ENCODE data around the gene HGFAC. TPM values are rescaled to one million over a fixed set of nuclear protein-coding genes. Genes with fewer than 3 reads are reported as not detected.

Gene HGFAC
- polyA plus RNA-seq, 1 donor, result 3.0 TPM

GRCh38 chr4:3475713-3476260 is 34.0 kb downstream of the HGFAC start:
- no peak for DNase-seq

- no peak for DNase-seq
Observed at GRCh38 chr4:3476341-3476747, 34.6 kb downstream of the HGFAC start.

GRCh38 chr4:3476936-3477749 is 35.4 kb downstream of the HGFAC start:
- DNase-seq, result no peak

DNA sequence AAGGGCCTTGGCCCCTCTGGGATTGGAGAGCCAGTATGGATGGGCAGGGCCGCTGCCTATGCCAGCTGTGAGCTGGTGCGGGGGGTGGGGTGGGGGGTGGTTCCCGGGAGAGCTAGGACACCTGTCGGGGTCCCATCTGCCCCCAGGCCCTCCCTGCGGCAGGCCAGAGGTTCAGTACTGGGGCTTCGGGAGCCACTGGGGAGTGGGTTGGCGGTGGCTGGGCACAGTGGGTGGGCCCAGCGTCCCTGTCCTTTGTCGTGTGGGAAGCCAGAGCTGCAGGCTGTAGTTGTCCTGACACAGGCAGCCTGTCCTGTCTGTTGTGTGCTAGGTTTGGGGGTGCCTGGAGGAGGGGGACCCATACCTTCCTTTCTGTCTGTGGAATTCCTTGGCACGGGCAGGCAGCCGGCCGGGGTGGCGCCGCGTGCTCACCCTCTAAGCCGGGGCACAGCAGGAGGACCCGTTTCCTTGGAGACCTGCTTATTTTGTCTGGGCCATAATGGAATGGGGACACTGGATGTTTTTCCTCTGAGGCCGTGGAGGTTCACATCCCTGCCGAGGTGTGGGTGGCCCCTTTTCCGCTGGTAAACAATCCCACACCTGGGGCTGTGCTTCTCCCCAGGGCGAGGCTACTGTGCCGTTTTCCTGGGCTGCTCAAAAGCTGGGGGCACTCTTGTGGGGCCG is 36.1 kb downstream of the HGFAC start:
- DNase-seq, result no peak

DNA sequence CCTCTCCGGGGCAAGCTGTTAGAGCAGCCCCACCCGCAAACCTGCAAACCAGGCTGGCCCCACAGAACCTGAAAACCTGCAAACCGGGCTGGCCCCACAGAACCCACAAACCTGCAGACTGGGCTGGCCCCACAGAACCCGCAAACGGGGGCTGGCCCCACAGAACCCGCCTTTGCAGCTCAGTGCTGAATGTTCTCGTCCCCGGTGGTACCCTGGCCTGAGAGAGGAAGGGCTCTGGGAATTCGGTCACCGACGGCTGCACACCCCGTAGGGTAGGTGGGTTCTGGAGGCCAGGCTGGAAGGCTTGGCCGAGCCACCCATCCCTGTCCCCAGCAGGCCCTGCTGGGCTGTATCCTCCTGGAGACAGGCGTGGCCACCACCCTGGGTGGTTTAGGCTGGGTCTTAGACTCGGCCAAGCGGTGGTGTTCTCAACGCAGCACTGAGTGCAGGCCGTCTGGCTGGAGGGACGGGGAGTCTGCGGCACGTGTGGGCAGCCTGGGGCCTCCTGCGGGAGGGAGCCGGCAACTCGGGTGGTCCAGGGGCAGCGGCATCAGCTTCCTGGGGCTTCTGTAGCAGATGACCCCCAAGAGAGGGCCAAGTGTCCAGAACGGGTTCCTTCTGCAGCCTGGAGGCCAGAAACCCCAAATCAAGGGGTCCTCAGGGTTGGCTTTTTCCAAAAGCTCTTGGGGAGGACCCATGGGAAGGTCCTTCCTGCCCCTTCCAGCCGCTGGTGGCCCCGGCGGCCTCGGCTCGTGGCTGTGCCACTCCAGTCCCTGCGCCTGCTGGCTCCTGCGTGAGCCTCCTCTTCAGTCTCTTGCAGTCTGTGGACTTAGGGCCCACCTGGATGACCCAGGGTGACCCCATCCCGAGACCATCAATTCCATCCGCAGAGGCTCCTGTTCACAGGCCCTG is 36.9 kb downstream of the HGFAC start:
- DNase-seq, result no peak

DNA sequence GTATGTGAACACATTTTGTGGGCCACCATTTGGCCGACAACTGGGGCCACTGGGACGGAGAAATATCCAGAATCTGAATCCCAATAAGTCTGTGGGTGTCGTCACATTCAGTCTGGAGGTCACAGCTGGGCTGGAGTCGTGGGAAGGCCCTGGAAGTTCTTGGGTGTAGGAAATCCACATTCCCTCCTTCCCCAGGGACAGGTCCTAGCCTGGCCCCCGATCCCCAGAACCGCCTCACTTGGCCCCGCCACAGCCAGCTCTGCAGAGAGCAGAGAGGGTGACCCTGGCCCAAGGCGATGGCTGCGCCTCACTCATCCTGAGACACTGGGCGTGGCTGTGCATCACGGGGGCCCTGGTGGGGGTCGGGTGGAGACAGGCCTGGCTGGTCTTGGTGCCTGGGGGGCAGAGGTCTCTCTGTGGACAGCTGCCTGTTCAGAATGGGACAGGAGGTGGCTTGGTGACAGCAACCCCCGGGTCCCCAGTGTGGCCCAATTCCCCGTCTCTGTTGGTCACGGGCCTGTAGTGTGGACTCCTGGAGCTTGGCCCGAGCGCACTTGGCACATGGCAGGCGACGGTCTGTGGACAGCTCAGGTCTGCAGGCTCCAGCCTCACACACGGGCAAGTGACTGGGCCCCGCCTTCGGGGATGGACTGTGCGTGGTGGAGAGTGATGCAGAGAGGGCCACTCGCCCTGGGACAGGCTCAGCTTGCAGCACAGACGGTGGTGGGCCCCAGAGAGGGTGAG is 37.8 kb downstream of the HGFAC start:
- DNase-seq, result no peak

DNA sequence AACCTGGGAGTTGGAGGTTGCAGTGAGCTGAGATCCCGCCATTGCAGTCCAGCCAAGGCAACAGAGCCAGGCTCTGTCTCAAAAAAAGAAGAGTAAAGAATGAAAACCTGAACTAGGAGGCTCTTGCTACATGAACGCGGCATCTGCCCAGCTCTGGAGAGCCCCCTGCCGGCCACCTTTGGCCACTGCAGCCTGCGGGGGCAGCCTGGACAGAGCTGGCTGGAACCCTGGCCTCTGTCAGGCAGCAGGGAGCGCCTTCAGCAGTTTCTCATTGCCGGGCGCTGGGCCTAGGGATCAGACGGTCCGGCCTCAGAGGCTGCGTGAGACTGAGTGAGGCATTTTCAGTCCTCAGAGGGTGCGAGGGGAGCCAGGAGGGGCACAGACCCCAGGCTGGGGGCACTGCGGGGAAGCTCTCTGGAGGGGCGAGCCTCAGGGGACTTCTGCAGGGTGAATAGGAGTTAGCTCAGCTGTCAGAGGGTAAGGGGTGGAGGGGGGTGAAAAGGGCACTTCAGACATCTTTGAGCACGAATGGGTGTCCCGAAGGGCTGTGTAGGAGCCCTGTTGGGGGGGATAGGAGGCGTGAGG is 38.9 kb downstream of the HGFAC start:
- peak; percentile 79 for DNase-seq

- no peak for DNase-seq
Observed at GRCh38 chr4:3481113-3481531, 39.4 kb downstream of the HGFAC start.

- no peak for DNase-seq
Observed at GRCh38 chr4:3481783-3482393, 40.1 kb downstream of the HGFAC start.

- DNase-seq, result no peak
Observed at GRCh38 chr4:3482707-3483106, 40.9 kb downstream of the HGFAC start.

DNA sequence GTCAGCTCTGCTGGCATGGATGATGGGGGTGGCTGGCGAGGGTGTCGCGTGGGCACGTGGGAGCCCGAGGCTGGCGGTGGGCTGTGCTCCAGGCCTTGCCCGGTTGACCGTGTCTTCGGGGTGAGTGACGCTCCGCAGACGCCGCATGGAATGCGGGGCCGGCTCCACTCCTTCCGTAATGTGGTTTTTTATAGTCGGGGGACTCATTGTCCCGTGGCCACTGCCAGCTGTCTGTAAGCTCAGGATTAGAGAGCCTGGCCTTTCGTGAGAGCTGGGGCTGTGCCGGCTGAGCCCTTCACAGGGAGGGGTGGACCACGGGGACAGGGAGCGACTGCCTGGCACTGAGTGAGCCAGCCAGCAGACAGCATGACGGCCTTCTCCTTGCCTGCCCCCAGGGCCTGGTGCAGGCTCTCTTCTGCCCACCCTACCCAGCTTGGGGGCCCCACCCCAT is 41.7 kb downstream of the HGFAC start:
- no peak for DNase-seq

DNA sequence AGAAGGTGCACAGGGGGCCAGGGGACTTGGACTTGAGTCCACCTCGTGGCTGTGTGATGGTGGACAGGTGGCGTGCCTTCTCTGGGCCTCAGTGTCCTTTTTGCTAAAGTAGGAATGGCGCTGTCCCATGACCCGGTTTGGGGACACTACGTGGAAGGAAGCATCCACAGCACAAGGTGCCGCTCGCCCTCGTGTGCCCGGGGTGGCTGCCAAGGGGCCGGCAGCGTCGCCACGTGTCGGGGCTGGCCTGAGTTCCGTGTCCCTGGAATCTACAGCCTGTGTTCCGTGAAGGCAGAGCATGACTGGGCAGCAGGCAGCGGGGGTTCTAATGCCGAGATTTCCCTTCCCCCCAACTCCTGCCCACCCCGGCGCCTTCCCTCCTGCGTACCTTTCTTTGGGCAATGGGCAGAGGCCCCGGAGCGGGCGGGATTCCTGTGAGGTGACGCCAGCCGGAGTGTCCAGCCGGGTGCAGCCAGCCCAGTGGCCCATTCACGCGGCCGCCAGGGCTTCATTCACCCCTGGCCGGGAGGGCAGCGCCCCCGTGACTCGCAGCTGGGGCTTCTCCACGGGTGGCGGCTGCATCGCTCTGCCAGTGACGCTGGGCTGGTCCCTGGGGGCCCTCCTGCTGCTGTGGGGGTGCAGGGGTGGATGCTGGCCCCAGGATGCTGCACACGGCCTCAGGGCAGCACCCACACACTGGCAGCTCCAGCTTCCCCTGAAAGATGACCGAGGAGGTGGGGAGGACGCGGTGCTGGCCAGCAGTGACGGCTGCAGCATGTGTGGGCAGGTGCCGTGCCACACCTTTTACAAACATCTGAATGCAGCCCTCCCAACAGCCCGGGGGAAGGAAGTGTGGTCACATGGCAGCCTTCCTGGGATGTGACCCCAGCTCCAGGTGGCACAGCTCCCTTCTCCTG is 42.5 kb downstream of the HGFAC start:
- DNase-seq, result no peak

- DNase-seq, result no peak
Observed at GRCh38 chr4:3485011-3485791, 43.4 kb downstream of the HGFAC start.

GRCh38 chr4:3485886-3486540 is 44.2 kb downstream of the HGFAC start:
- no peak for DNase-seq

DNA sequence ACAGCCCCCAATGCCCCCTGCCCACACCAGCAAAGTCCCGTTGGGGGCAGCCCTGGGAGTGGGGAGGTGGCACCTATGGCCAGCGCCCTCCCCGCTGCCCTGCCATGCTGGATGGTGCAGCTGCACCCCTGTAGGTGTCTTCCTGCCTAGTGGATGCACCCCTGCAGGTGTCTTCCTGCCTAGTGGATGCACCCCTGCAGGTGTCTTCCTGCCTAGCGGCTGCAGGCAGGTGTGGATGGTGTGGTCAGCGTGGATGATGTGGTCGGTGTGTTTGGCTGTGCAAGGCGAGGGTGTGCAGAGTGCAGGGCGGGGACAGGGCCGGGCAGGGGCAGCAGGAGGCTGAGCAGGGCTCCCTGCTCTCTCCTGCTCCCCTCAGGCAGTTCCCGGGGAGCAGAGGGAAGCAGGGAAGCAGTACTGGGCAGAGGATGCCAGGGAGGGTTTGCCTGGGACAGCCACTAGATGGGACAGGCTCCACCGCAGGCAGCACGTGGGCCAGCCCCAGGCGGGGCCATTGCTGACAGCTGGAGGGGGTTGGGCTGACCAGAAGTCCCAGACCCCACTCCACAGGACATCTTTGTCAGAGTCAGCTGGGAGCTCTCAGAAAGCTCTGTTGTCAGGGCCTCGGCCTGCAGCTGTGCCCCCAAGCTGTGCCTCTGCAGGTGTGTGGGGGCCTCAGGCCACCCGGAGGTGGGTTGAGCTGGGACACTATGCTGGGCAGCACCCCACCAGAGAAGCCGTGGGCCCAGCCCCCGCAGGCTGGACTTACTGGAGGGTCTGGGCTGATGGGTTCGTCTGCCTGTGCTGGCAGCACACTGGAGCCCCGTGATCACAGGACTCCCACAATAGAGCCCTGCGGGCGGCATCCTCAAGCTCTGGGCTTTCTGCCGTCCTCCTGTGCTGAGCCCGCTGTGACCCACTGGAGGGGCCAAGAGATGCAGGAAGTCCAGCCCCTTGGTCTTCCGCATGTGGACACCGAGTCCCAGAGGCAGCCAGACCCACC is 45.1 kb downstream of the HGFAC start:
- no peak for DNase-seq

DNA sequence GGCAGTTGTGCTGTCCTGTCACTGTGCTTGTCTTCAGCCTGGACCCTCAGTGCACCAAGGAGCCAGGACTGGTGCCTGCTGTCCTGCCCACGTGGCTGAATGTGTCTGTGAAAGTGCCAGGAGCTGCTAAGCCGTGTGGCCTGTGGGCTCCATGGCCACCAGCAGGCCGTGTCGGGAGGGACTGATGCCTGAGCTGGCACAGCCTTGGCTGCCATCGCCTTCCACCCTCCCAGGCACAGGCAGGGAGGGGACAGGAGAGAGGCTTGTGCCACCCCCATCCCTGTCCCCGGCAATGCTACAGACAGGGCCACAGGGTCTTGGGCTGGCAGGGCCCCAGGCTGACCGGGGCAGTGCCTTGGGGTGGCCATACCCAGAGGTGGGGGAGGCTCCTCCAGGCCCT is 46.1 kb downstream of the HGFAC start:
- DNase-seq, result no peak

DNA sequence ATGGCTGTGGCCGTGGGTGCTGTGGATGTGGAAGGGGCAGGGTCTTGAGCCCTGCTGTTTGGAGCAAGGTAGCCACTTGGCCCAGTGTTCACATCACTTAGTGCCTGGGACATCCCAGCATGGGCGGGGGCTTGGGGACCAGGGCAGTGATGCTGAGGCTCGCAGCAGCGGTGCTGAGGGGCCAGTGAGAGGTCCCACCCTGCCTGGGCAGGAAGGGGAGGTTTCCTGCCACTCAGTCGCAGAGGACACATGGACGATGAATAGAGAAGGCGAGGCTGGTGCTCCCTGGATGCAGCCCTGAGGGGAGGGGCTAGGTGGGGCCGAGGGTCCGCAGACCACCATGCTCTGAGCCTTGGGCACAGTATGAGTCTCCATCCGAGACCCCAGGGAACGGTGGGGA is 47.1 kb downstream of the HGFAC start:
- DNase-seq, result no peak

Data from hindlimb muscle (tissue), 1 donor.